GM21381 (cell line): Measurements from ENCODE around the gene TMSB10.
"Not testable (repeated sequence)": the region's sequence is repeated elsewhere in the genome, so short reads cannot be mapped to it uniquely, and the experiment has no call there.

Experiments used
- ATAC-seq: cut with Tn5 transposase; IDR thresholded peaks from one replicate; pipeline ENCODE4 v1.9.1; 2021; ENCODE audit warnings: mild to moderate bottlenecking, moderate library complexity; ENCODE audit not compliant: unreplicated experiment

The TMSB10 gene

GRCh38 chr2:84905181-84906107, at the start of gene TMSB10:
TMSB10 (plus strand) TSS chr2:84905656.
- peak; percentile 62 for ATAC-seq

GRCh38 chr2:84855731-84856130, 49.7 kb upstream of the TMSB10 start:
- no peak for ATAC-seq

GRCh38 chr2:84856787-84857186, 48.7 kb upstream of the TMSB10 start:
- ATAC-seq: no peak

- ATAC-seq: no peak
Measured at GRCh38 chr2:84857566-84857965, 47.9 kb upstream of the TMSB10 start.

GRCh38 chr2:84858123-84858522, 47.3 kb upstream of the TMSB10 start:
- no peak for ATAC-seq

- no peak for ATAC-seq
Measured at GRCh38 chr2:84858937-84859336, 46.5 kb upstream of the TMSB10 start.

- no peak for ATAC-seq
Measured at GRCh38 chr2:84861539-84861938, 43.9 kb upstream of the TMSB10 start.

GRCh38 chr2:84862006-84862405, 43.5 kb upstream of the TMSB10 start:
- no peak for ATAC-seq

- no peak for ATAC-seq
Measured at GRCh38 chr2:84865181-84865783, 40.2 kb upstream of the TMSB10 start.

GRCh38 chr2:84866122-84866521, 39.3 kb upstream of the TMSB10 start:
- ATAC-seq: no peak

GRCh38 chr2:84868327-84868726, 37.1 kb upstream of the TMSB10 start:
- ATAC-seq: not testable (repeated sequence)

GRCh38 chr2:84870306-84870705, 35.1 kb upstream of the TMSB10 start:
- no peak for ATAC-seq

GRCh38 chr2:84872691-84873090, 32.8 kb upstream of the TMSB10 start:
- ATAC-seq: not testable (repeated sequence)

GRCh38 chr2:84873350-84873749, 32.1 kb upstream of the TMSB10 start:
- no peak for ATAC-seq

GRCh38 chr2:84874381-84875212, 30.9 kb upstream of the TMSB10 start:
- no peak for ATAC-seq

- ATAC-seq: no peak
Measured at GRCh38 chr2:84875213-84875560, 30.3 kb upstream of the TMSB10 start.

GRCh38 chr2:84875619-84876018, 29.8 kb upstream of the TMSB10 start:
- not testable (repeated sequence) for ATAC-seq

- no peak for ATAC-seq
Measured at GRCh38 chr2:84876369-84876768, 29.1 kb upstream of the TMSB10 start.

- ATAC-seq: no peak
Measured at GRCh38 chr2:84878459-84878858, 27.0 kb upstream of the TMSB10 start.

- ATAC-seq: no peak
Measured at GRCh38 chr2:84878896-84879583, 26.4 kb upstream of the TMSB10 start.
